ENCODE data around the gene OLFML2B.
A peak's percentile ranks its signal among the peaks of the same experiment; 100 is the strongest.

Gene OLFML2B

GRCh38 chr1:161941726-161942436 is 81.8 kb downstream of the OLFML2B start:
- no peak for DNase-seq (ENCODE audit: low read depth)
- no peak overlapping the region for H3K4me3 ChIP-seq (ENCODE audit: low read length)
- no peak for TF ChIP-seq CTCF (conservative IDR thresholded peaks at IDR 0.05; ENCODE audit: low read length)

- no peak for TF ChIP-seq CTCF (conservative IDR thresholded peaks at IDR 0.05; ENCODE audit: low read length)
- H3K4me3 ChIP-seq (ENCODE audit: low read length) = no peak overlapping the region
- no peak for DNase-seq (ENCODE audit: low read depth)
These were observed 82.6 kb downstream of the OLFML2B start for GRCh38 chr1:161940866-161941591.

GRCh38 chr1:161936786-161937185 is 86.9 kb downstream of the OLFML2B start:
- no peak for DNase-seq (ENCODE audit: low read depth)
- no peak for TF ChIP-seq CTCF (conservative IDR thresholded peaks at IDR 0.05; ENCODE audit: low read length)
- H3K4me3 ChIP-seq (ENCODE audit: low read length) = no peak overlapping the region

- no peak overlapping the region for H3K4me3 ChIP-seq (ENCODE audit: low read length)
- DNase-seq (ENCODE audit: low read depth) = no peak
- no peak for TF ChIP-seq CTCF (conservative IDR thresholded peaks at IDR 0.05; ENCODE audit: low read length)
These were observed 88.4 kb downstream of the OLFML2B start for GRCh38 chr1:161935264-161935663.

- H3K4me3 ChIP-seq (ENCODE audit: low read length) = no peak overlapping the region
- DNase-seq (ENCODE audit: low read depth) = peak; percentile 34
- no peak for TF ChIP-seq CTCF (conservative IDR thresholded peaks at IDR 0.05; ENCODE audit: low read length)
These were observed 89.8 kb downstream of the OLFML2B start for GRCh38 chr1:161933592-161934588.
